ENCODE results near the gene DNAJB5.

DNA sequence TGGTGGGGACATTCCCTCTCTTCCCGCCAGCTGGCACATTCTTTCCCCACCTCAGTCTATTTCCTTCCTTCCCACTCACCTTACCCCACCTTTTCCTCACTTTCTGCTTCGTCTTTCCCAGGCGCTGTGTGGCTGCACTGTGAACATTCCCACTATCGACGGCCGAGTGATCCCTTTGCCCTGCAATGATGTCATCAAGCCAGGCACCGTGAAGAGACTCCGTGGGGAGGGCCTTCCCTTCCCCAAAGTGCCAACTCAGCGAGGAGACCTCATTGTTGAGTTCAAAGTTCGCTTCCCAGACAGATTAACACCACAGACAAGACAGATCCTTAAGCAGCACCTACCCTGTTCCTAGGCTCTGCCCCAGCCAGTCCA, 7.3 kb downstream of the DNAJB5 start:
- TF ChIP-seq, protein P1, sequence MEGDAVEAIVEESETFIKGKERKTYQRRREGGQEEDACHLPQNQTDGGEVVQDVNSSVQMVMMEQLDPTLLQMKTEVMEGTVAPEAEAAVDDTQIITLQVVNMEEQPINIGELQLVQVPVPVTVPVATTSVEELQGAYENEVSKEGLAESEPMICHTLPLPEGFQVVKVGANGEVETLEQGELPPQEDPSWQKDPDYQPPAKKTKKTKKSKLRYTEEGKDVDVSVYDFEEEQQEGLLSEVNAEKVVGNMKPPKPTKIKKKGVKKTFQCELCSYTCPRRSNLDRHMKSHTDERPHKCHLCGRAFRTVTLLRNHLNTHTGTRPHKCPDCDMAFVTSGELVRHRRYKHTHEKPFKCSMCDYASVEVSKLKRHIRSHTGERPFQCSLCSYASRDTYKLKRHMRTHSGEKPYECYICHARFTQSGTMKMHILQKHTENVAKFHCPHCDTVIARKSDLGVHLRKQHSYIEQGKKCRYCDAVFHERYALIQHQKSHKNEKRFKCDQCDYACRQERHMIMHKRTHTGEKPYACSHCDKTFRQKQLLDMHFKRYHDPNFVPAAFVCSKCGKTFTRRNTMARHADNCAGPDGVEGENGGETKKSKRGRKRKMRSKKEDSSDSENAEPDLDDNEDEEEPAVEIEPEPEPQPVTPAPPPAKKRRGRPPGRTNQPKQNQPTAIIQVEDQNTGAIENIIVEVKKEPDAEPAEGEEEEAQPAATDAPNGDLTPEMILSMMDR (IDR thresholded peaks at IDR 0.05; ENCODE audit: insufficient read depth, low read depth, low read length), result no peak
- TF ChIP-seq EZH2 (IDR thresholded peaks at IDR 0.05; ENCODE audit: insufficient read depth, low read length), result no peak
